ENCODE data around the gene CDK14.

- no peak for TF ChIP-seq CTCF (IDR thresholded peaks at IDR 0.05; ENCODE audit: extremely low read depth in 1 of 2, insufficient read depth in 1 of 2, low read depth in 1 of 2, low read length in 2 of 2)
- TF ChIP-seq POLR2AphosphoS5 (IDR thresholded peaks at IDR 0.05; ENCODE audit: insufficient read depth, low read depth, low read length) = no peak
- TF ChIP-seq POLR2A (IDR thresholded peaks at IDR 0.05; ENCODE audit: low read depth, low read length) = no peak
- no peak for TF ChIP-seq EZH2 (IDR thresholded peaks at IDR 0.05; ENCODE audit: borderline replicate concordance, low read depth, low read length, severe bottlenecking)
- TF ChIP-seq JUN (IDR thresholded peaks at IDR 0.05; ENCODE audit: borderline replicate concordance, insufficient read depth, insufficient read length, low read depth) = no peak
- TF ChIP-seq GATA2 (IDR thresholded peaks at IDR 0.05; ENCODE audit: insufficient read depth, insufficient read length, low read depth, low read length) = no peak
Observed at GRCh38 chr7:90918303-90918702, 322.2 kb downstream of the CDK14 start.
